HTR-8/SVneo (cell line): ENCODE measurements around the gene CYFIP2.

Source experiments
- DNase-seq: peaks from one replicate; pipeline ENCODE4 v3.0.0; 2011; ENCODE audit warnings: low spot score, mixed read lengths; ENCODE audit not compliant: insufficient read length
- FAIRE-seq: peaks from 2 replicates; lab custom pipeline; 2011; peaks lifted over from hg19 to GRCh38; lab: Jason Lieb, UNC

Gene CYFIP2

DNA sequence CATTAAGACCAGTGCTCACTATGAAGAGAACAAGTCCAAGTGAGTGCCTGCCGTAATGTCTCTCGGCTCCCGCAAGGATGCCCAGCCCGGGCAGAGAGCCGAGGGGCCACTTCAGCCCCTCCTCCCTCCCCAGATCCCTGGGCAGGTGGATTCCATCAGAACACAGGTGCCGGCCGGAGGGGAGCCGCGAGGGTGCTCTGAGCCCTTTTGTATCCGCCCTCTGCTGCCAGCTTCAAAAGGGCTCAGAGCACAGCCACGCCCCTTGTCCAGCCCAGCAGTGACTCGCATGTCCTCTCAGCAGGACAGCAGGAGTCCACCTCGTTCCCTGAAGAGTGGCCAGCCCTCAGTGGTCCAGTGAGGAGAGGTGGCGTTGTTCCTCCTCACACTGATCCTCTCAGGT is 43.9 kb downstream of the CYFIP2 start:
- FAIRE-seq (no peak), DNase-seq (no peak)

GRCh38 chr5:157311595-157311994 is 45.7 kb downstream of the CYFIP2 start:
- FAIRE-seq: no peak
- no peak for DNase-seq

GRCh38 chr5:157312492-157312891 is 46.6 kb downstream of the CYFIP2 start:
- peak; percentile 85 for FAIRE-seq
- DNase-seq: peak; percentile 67

DNA sequence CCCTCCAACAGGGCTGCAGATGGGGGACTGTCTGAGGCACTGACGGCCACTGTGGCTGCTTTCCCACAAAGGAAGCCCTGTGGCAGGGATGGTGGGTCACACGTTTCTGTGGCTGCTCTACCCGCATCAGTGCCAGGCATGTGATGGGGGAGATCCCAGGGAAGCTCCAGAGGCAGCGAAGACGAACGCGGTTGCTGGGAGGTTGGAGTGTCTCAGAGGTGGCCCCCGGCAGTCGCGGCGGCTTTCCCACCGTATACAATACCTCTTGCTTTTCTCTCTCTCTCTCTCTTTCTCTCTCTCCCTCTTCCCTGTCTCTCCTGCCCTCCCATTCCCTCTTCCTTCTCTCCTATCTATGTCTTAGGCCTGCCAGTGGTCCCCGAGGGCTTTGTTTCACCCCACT is 56.7 kb downstream of the CYFIP2 start:
- no peak for DNase-seq
- FAIRE-seq: no peak

GRCh38 chr5:157323107-157323706 is 57.3 kb downstream of the CYFIP2 start:
- DNase-seq: no peak
- FAIRE-seq: no peak

GRCh38 chr5:157324237-157324636 is 58.3 kb downstream of the CYFIP2 start:
- DNase-seq (no peak), FAIRE-seq (no peak)

DNA sequence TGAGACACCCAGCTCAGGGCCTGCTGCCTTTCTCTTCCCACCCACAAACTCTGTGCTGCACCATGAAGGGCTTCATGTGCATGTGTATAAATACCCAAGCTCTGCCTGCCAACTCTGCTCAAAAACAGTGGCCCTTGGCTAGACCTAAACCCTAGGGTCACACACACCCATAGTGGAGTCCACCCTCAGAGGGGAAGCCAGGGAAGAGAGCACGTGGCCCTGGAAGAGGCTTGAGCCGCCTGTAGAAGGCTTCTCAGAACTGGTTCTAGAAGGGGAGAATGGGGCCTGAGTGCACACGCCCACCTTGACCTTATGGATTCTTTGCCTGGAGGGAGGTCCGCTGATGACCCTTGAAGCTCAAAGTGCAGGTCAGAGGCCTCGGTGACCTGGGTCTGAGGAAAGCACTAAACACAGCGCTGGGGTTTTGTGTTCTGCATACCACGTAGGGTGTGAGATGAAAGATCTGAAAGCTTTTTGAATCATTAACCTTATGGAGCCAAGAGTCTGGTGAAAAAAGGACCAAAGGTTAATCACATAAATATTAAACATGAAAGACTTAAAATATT is 60.6 kb downstream of the CYFIP2 start:
- FAIRE-seq (no peak), DNase-seq (no peak)

- FAIRE-seq: no peak
- no peak for DNase-seq
These were observed 61.8 kb downstream of the CYFIP2 start for GRCh38 chr5:157327771-157328170.

GRCh38 chr5:157328277-157328912 is 62.5 kb downstream of the CYFIP2 start:
- peak; percentile 68 for FAIRE-seq
- peak; percentile 88 for DNase-seq

DNA sequence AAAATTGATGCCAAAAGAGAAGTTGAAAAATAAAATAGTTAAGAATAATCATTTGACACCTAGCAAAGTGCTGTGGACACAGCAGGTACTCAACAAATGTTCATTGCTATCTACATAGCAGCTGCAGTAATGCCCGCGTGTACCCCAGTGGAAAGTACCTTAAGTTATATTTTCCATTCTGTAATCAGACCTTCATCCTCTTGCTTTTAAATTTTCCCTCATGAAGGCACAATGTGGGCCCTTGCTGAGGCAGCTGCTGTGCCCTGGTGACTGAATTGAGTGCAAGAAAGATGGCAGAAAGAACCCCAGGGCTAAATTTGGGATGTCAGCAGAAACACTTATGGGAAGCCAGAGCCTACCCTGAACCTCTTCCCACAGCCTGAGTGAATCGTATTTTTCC is 65.9 kb downstream of the CYFIP2 start:
- no peak for DNase-seq
- no peak for FAIRE-seq

DNA sequence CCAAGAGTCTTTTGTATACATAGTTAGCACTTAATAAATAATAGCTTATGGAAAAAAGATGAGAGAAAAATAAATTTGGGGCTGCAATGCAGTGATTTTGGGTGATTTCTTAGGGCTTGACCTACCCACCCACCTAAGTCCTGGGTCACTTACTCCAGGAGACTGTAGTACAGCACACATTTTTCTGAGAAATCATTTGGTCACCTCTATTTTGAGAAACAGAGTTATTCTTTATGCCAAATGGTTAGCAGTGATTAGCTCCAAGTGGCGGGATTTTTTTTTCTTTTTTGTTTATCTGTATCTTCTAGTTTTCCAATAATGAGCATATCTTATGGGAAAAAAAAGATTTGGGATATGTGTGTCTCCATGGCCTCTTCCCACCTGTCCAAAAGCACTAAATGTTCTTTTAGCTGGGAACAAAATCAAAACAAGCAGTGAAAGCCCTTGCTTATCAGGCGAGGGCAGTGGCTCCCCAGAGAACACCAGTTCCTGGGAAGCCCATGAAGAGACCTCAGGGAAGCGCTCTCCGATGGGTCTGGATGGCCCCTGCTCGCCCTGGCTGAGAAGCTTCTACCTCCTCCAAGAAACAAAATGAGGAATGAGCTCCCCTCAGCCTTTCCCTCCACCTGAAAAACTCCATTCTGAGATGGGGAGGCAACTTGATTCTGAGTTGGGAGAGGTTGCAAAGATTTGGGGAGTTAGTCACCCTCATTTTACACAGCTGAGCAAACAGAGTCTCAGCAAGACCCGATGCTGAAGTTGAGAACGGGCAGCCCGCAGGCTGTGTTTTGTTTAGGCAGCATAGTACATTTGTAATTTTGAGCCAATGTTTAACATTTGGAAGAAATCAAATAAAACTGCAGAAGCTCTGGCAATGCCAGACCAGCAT is 69.9 kb downstream of the CYFIP2 start:
- no peak for DNase-seq
- no peak for FAIRE-seq

DNA sequence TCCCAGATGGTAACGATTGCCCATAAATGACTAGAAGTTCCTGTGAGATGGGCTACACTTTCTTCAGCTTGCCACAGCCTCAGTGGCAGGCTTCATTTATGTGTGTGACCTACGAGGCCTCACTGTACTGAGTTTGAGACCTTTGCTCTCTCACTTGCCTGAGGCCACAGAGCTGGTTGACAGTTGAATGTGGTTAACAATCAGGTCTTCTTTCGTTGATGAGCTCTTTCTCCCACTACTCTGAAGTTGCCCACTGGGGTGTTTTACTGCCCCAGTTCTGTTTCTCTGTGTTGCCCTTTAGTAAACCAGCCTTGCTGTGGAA is 70.5 kb downstream of the CYFIP2 start:
- DNase-seq (no peak), FAIRE-seq (no peak)

DNA sequence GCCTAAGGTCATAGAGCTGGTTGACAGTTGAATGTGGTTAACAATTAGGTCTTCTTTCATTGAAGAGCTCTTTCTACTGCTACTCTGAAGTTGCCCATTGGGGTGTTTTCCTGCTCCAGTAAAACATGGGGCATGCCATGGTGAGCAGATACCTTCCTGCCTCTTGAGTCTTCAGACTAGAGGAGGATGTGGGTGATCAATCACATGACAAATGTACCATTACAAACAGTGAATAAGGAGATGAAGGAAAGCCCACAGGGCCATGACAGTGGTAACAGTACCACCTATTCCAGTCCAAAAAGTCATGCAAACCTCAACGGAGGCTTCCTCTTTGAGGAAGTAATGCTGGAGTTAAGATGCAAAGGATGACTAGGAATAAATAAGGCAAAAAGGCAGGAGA is 73.5 kb downstream of the CYFIP2 start:
- FAIRE-seq: no peak

GRCh38 chr5:157342822-157343402 is 77.0 kb downstream of the CYFIP2 start:
- peak; percentile 50 for DNase-seq
- FAIRE-seq: peak; percentile 20

More for the DNA sequence above, 73.5 kb downstream of the CYFIP2 start:
- no peak for DNase-seq

GRCh38 chr5:157343842-157344790 is 78.2 kb downstream of the CYFIP2 start:
- FAIRE-seq: no peak
- no peak for DNase-seq

- DNase-seq (no peak), FAIRE-seq (no peak)
These were observed 79.1 kb downstream of the CYFIP2 start for GRCh38 chr5:157345067-157345466.

- DNase-seq (no peak), FAIRE-seq (no peak)
These were observed 79.6 kb downstream of the CYFIP2 start for GRCh38 chr5:157345485-157345884.

GRCh38 chr5:157347301-157348048 is 81.6 kb downstream of the CYFIP2 start:
- DNase-seq (no peak), FAIRE-seq (no peak)

GRCh38 chr5:157348049-157348400 is 82.1 kb downstream of the CYFIP2 start:
- no peak for DNase-seq
- no peak for FAIRE-seq
